Stimulated activated CD4-positive, alpha-beta T cell treated with anti-CD3 and anti-CD28 coated beads, TNF-alpha, amount 100 ng/mL, for 24 hours (primary cell): ENCODE results near the gene RERE.

ENCODE experiments used
- DNase-seq, 3 experiments: peaks; one replicate each; pipeline ENCODE4 v3.0.0-alpha.2; 2020; ENCODE audit warnings: low read depth in 3 of 3

The RERE gene

GRCh38 chr1:8817412-8818324 lies at the start of gene RERE:
Gene RERE (minus strand): TSS chr1:8817640.
- DNase-seq, result peak; percentile 93 to 95 (median 93)

- peak in 1 of 3 experiments; percentile 60 for DNase-seq
Measured at GRCh38 chr1:8866792-8867415, 49.5 kb upstream of the RERE start.

GRCh38 chr1:8866173-8866791 lies 48.8 kb upstream of the RERE start:
- no peak for DNase-seq

GRCh38 chr1:8864713-8865344 lies 47.4 kb upstream of the RERE start:
- DNase-seq, result no peak

- DNase-seq, result no peak
Measured at GRCh38 chr1:8863794-8864233, 46.4 kb upstream of the RERE start.

GRCh38 chr1:8863138-8863537 lies 45.7 kb upstream of the RERE start:
- no peak for DNase-seq

- DNase-seq, result peak in 1 of 3 experiments; percentile 27
Measured at GRCh38 chr1:8862528-8862927, 45.1 kb upstream of the RERE start.

- no peak for DNase-seq
Measured at GRCh38 chr1:8860738-8861516, 43.5 kb upstream of the RERE start.

- DNase-seq, result peak in 1 of 3 experiments; percentile 29
Measured at GRCh38 chr1:8858888-8859706, 41.7 kb upstream of the RERE start.

- no peak for DNase-seq
Measured at GRCh38 chr1:8858112-8858668, 40.8 kb upstream of the RERE start.

GRCh38 chr1:8856689-8857412 lies 39.4 kb upstream of the RERE start:
- no peak for DNase-seq

- no peak for DNase-seq
Measured at GRCh38 chr1:8854240-8854639, 36.8 kb upstream of the RERE start.

GRCh38 chr1:8851060-8851459 lies 33.6 kb upstream of the RERE start:
- no peak for DNase-seq

- peak; percentile 52 to 73 (median 58) for DNase-seq
Measured at GRCh38 chr1:8848663-8849386, 31.4 kb upstream of the RERE start.

GRCh38 chr1:8847990-8848389 lies 30.6 kb upstream of the RERE start:
- DNase-seq, result no peak

GRCh38 chr1:8846263-8846662 lies 28.8 kb upstream of the RERE start:
- DNase-seq, result no peak

- no peak for DNase-seq
Measured at GRCh38 chr1:8845104-8846097, 28.0 kb upstream of the RERE start.
